SK-N-SH (cell line): ENCODE measurements around the gene ZNF592. TPM values are rescaled to one million over a fixed set of nuclear protein-coding genes. Genes with fewer than 3 reads are reported as not detected.
A peak's percentile ranks its signal among the peaks of the same experiment; 100 is the strongest.
"Not testable (repeated sequence)": the region's sequence is repeated elsewhere in the genome, so short reads cannot be mapped to it uniquely, and the experiment has no call there.

Source experiments
- CTCF ChIA-PET: fragments of 300-600, 350-600 bp; formaldehyde crosslinking; extraction: SDS; loops from one replicate; lab custom pipeline; 2021; lab: Yijun Ruan, JAX
- POLR2A ChIA-PET: fragments of 350-600 bp; sonication (Branson Sonifier 250); formaldehyde crosslinking; extraction: SDS; loops from one replicate; lab custom pipeline; 2020; ENCODE audit warnings: antibody characterized with exemption, inconsistent platforms; lab: Yijun Ruan, JAX
- DNase-seq: peaks from one replicate; pipeline ENCODE4 v3.0.0; 2012
- H2AFZ ChIP-seq: fragments of 200-600 bp; sonication (generic); 2 replicates; pipeline ENCODE4 v1.8.1; 2016; ENCODE audit warnings: antibody characterized with exemption, mild to moderate bottlenecking, low read depth
- H3F3A ChIP-seq: fragments of 200-600 bp; sonication (generic); replicated peaks from 2 replicates; pipeline ENCODE3; 2016; ENCODE audit warnings: antibody characterized with exemption, mild to moderate bottlenecking; ENCODE audit not compliant: insufficient read depth
- H3K27ac ChIP-seq, 2 experiments: fragments of 200-500 bp in 1 of 2; fragments of 200-600 bp in 1 of 2; sonication (Bioruptor generic) in 1 of 2; sonication (generic), shearing (Covaris generic) in 1 of 2; 2 replicates each; pipeline versions ENCODE4 v1.5.1 to v1.6.1; 2014 to 2016; ENCODE audit warnings: low read depth in 2 of 2, inconsistent platforms in 1 of 2, low read length in 1 of 2, mild to moderate bottlenecking in 1 of 2, mixed read lengths in 1 of 2
- H3K27me3 ChIP-seq: fragments of 200-600 bp; sonication (generic), shearing (Covaris generic); 2 replicates; pipeline ENCODE4 v1.6.1; 2016; ENCODE audit warnings: mixed run types; ENCODE audit not compliant: insufficient read depth
- H3K36me3 ChIP-seq, 2 experiments: fragments of 200-500 bp in 1 of 2; fragments of 200-600 bp in 1 of 2; sonication (Bioruptor generic) in 1 of 2; sonication (generic) in 1 of 2; replicated peaks in 1 of 2; 2 replicates each; pipeline versions ENCODE3 to v1.5.1; 2014 to 2016; ENCODE audit warnings: low read length in 1 of 2, mild to moderate bottlenecking in 1 of 2; ENCODE audit not compliant: insufficient read depth in 2 of 2, control insufficient read depth in 1 of 2
- H3K4me1 ChIP-seq, 2 experiments: fragments of 200-500 bp in 1 of 2; fragments of 200-600 bp in 1 of 2; sonication (Bioruptor generic) in 1 of 2; sonication (generic), shearing (Covaris generic) in 1 of 2; 2 replicates each; pipeline versions ENCODE4 v1.5.1 to v1.6.1; 2014 to 2016; ENCODE audit warnings: low read depth in 1 of 2, low read length in 1 of 2, mixed run types in 1 of 2; ENCODE audit not compliant: insufficient read depth in 2 of 2, control insufficient read depth in 1 of 2
- H3K4me2 ChIP-seq: fragments of 200-600 bp; sonication (generic), shearing (Covaris generic); 2 replicates; pipeline ENCODE4 v1.6.1; 2017; ENCODE audit warnings: mixed run types
- H3K4me3 ChIP-seq, 2 experiments: fragments of 200-500 bp in 1 of 2; fragments of 200-600 bp in 1 of 2; sonication (Bioruptor generic) in 1 of 2; sonication (generic), shearing (Covaris generic) in 1 of 2; 2 replicates each; pipeline versions ENCODE4 v1.5.1 to v1.8.1; 2014 to 2016; ENCODE audit warnings: low read depth in 2 of 2, inconsistent platforms in 1 of 2, low read length in 1 of 2, mild to moderate bottlenecking in 1 of 2, mixed read lengths in 1 of 2, moderate library complexity in 1 of 2
- H3K79me2 ChIP-seq: fragments of 200-600 bp; sonication (generic); 2 replicates; pipeline ENCODE4 v1.8.1; 2017; ENCODE audit warnings: mild to moderate bottlenecking; ENCODE audit not compliant: insufficient read depth
- H3K9ac ChIP-seq: fragments of 200-600 bp; sonication (generic); 2 replicates; pipeline ENCODE4 v1.6.1; 2017; ENCODE audit warnings: mixed run types
- H3K9me2 ChIP-seq: fragments of 200-600 bp; sonication (generic); 2 replicates; pipeline ENCODE4 v1.6.1; 2017; ENCODE audit warnings: mixed run types
- H3K9me3 ChIP-seq: fragments of 200-600 bp; sonication (generic); 2 replicates; pipeline ENCODE4 v1.6.1; 2017; ENCODE audit warnings: mixed run types, mild to moderate bottlenecking, moderate library complexity
- H4K20me1 ChIP-seq: fragments of 200-600 bp; sonication (generic); 2 replicates; pipeline ENCODE4 v1.6.1; 2017; ENCODE audit warnings: mild to moderate bottlenecking, mixed run types; ENCODE audit not compliant: insufficient read depth
- CTCF ChIP-seq: fragments of 200-600 bp; sonication (generic); IDR thresholded peaks from 2 replicates; pipeline ENCODE4 v1.6.1; 2017; ENCODE audit warnings: antibody characterized with exemption, mild to moderate bottlenecking, moderate library complexity
- IRF3 ChIP-seq: fragments of 150-350 bp; IDR thresholded peaks from 2 replicates; pipeline ENCODE4 v1.6.1; 2016; ENCODE audit warnings: mild to moderate bottlenecking, low read depth, low read length
- JUND ChIP-seq: IDR thresholded peaks from 2 replicates; pipeline ENCODE4 v1.4.0; 2012
- RAD21 ChIP-seq: IDR thresholded peaks from 2 replicates; pipeline ENCODE4 v1.6.1; 2012; ENCODE audit warnings: mild to moderate bottlenecking, low read length
- RCOR1 ChIP-seq: fragments of 150-350 bp; IDR thresholded peaks from 2 replicates; pipeline ENCODE4 v1.6.1; 2017; ENCODE audit warnings: antibody characterized with exemption, low read length
- SMC3 ChIP-seq: IDR thresholded peaks from 2 replicates; pipeline ENCODE4 v1.6.1; 2012; ENCODE audit warnings: low read depth, low read length, improper control_type of control experiment
- TAF1 ChIP-seq: IDR thresholded peaks from 2 replicates; pipeline ENCODE4 v1.6.1; 2012; ENCODE audit warnings: low read depth, mild to moderate bottlenecking, low read length, moderate library complexity, borderline replicate concordance
- TCF12 ChIP-seq: IDR thresholded peaks from 2 replicates; pipeline ENCODE4 v1.4.0; 2012
- TEAD4 ChIP-seq: IDR thresholded peaks from 2 replicates; pipeline ENCODE4 v1.4.0; 2012; ENCODE audit warnings: mild to moderate bottlenecking, borderline replicate concordance; ENCODE audit not compliant: insufficient read depth
- USF1 ChIP-seq: IDR thresholded peaks from 2 replicates; pipeline ENCODE4 v1.4.0; 2012; ENCODE audit warnings: low read depth, borderline replicate concordance
- ZBTB33 ChIP-seq: IDR thresholded peaks from 2 replicates; pipeline ENCODE4 v1.4.0; 2012; ENCODE audit warnings: low read depth, borderline replicate concordance
- WGBS: methylation state at CpG from one replicate; pipeline ENCODE4 v1.1.6; 2017; ENCODE audit warnings: low lambda C conversion rate; 5-methylcytosine and 5-hydroxymethylcytosine counted together
- polyA plus RNA-seq, 3 experiments: library from polyadenylated mRNA; depleted of rRNA; stranded (reverse); fragments of >200 nt; gene quantifications; 2 replicates each; pipeline ENCODE4 v1.2.3, GENCODE V29; 2012

The ZNF592 gene
- polyA plus RNA-seq, 1 of the 3 experiments (the other 2 are of a cell fraction), result 8.0 TPM

GRCh38 chr15:84845631-84846030 lies 97.2 kb downstream of the ZNF592 start:
- WGBS, result 50% methylated on average over 7 of the region's 7 CpGs
- H3K36me3 ChIP-seq, POLR2A ChIA-PET, H4K20me1 ChIP-seq, H3K9me2 ChIP-seq, H2AFZ ChIP-seq, H3K9ac ChIP-seq, H3K27me3 ChIP-seq, H3K27ac ChIP-seq, H3K4me1 ChIP-seq, H3K79me2 ChIP-seq, H3K4me2 ChIP-seq, H3F3A ChIP-seq, H3K4me3 ChIP-seq: not testable (repeated sequence)
- peak; percentile 55 for DNase-seq
- peaks cover 23% of the 10 kb centered on the region; the same call in 1 of the 2 replicates for H3K9me3 ChIP-seq
- CTCF ChIA-PET, result interaction anchor here (0.7 to 4.2 kb wide), 12 partner anchors 8 to 247 kb away, joined by 3 to 38 read pairs (median 3); no protein-coding TSS in a partner anchor
- TF ChIP-seq SMC3 (peak; percentile 47), CTCF (peak; percentile 61), RAD21 (peak; percentile 61)

- no peak for DNase-seq
- Histone ChIP-seq H3K27ac (no peak overlapping the region), H3K4me2 (no peak overlapping the region), H3K9me3 (peaks cover 23% of the 10 kb centered on the region; the same call in 1 of the 2 replicates), H4K20me1 (no peaks in the 10 kb centered on the region), H3K9ac (no peak overlapping the region), H3K4me1 (peaks cover 0 to 1% of the 10 kb centered on the region in 2 experiments; a peak in 1 of 4 replicates), H3K79me2 (no peaks in the 10 kb centered on the region), H3K4me3 (no peak overlapping the region), H2AFZ (no peak overlapping the region), H3K9me2 (no peaks in the 10 kb centered on the region), H3K27me3 (no peaks in the 10 kb centered on the region), H3F3A (no peaks in the 10 kb centered on the region), H3K36me3 (no peaks in the 10 kb centered on the region)
- ChIA-PET CTCF (interaction anchor here (0.6 to 4.2 kb wide), 7 partner anchors 14 to 247 kb away, joined by 3 to 38 read pairs (median 4); no protein-coding TSS in a partner anchor), POLR2A (no interaction called here)
- WGBS, result 75% methylated on average over 1 of the region's 1 CpG
- TF ChIP-seq IRF3 (no peak), RAD21 (no peak), TCF12 (no peak), JUND (no peak), TEAD4 (no peak), USF1 (no peak), TAF1 (no peak), RCOR1 (no peak), ZBTB33 (no peak)
Measured at GRCh38 chr15:84846269-84846668, 97.9 kb downstream of the ZNF592 start.
